NCI-H69 (cell line): ENCODE results near the gene GSTP1.
"Not testable (repeated sequence)": the region's sequence is repeated elsewhere in the genome, so short reads cannot be mapped to it uniquely, and the experiment has no call there.

Source experiments
- DNase-seq: peaks from one replicate; lab custom pipeline; 2025; lab: John Stamatoyannopoulos, UW

Gene GSTP1

DNA sequence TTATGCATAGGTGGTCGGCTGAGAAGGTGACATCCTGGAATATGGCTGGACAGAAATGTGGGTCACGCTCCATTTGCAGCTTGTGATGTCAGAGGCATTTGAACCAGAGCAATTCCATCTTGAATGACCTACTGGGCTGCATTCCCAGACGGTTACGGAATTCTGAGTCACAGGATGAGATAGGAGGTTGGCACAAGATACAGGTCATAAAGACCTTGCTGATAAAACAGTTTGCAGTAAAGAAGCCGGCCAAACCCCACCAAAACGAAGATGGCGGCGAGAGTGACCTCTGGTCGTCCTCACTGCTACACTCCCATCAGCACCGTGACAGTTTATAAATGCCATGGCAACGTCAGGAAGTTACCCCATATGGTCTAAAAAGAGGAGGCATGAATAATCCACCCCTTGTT, 19.9 kb upstream of the GSTP1 start:
- peak; percentile 8 for DNase-seq

DNA sequence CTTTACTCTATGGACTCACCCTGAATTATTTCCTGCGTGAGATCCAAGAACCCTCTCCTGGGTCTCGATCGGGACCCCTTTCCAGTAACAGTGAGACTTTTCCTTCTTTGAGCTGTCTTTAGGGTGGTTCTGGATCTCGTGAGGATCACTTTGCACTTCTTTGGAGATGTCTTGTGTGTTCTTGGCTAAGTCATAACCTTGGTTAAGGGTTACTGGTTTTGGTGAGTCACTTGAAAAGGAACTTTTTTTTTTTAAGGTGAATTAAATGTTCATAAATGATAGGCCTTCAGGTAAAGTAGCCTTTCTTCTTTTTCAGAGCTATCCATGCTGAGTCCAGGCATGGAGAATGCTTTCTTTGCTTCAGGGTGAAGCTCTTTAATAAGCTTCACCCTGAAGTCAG, 19.4 kb upstream of the GSTP1 start:
- no peak for DNase-seq

DNA sequence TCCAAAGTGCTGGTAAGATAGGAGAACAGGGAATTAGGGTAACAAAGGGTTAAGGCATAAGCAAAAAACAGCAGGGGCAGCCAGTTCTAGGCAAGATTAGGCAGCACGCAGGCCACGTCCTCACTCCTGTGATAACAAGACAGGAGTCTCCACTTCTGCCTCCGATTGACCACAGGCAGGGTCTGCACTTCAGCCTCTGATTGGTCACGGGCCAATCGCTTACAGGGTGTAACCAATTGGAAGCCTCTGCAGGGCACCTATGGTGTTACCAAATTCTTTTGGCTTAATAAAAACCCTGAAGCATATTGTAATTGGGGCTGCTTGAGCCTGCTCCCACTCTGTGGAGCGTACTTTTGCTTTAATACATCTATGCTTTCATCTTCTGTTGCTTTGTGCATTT, 12.2 kb upstream of the GSTP1 start:
- DNase-seq = peak; percentile 18

DNA sequence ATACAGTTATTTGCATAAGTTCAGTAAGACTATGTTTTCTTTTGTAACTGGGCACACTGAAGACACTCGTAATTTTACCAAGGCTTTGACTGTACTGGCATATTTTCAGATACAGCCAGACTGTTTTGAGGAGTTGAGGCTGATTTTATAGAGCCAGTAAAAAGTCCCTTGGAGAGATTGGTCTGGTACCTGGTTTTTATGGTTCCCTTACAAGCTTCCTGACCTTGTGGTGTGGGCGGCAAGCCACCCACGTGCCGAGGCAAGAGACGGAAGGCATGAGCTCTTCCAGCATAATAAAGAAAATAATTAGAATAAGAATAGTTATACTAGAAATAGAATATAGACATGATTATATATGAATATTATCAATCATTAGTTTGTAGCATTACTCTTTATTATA, 11.3 kb upstream of the GSTP1 start:
- no peak for DNase-seq

DNA sequence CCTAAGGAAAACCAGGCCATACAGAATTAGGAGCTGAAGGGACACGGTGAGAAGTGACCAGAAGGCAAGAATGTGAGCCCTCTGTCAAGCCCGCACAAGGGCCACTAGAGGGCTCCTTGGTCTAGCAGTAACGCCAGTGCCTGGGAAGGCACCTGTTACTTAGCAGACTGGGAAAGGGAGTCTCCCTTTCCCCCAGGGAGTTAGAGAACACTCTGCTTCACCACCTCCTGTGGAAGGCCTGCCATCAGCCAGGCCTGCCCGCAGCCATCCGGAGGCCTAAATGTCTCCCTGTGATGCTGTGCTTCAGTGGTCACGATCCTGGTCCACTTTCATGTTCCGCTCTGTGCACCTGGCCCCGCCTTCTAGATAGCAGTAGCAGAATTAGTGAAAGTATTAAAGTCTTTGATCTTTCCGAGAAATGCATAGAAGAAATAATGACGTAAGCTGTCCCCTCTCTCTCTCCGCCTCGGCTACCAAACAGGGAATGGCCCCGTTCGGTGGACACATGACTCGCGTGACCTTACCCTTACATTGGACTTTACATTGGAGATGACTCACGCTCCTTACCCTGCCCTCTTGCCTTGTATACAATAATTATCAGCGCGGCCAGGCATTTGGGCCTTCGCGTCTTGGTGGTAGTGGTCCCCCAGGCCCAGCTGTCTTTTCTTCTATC, 10.7 kb upstream of the GSTP1 start:
- DNase-seq = peak; percentile 88

DNA sequence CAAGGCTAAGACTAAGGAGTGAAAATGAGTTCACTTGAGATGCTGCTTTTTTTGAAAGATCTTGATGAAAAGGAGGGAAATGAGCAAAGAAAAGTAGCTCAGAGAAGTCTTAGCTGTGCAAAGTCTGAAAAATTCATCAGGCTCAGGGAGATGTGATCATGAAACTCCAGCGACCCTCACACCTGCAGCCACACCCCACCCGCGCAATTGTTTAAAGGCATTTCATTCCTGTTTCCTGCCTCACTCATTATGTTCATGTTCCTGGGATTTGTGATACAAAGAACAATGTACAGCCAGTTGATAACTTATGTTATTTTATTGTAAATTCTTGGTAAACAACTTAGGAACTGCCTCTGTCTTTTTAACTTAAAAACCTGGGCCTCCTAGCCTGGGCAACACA, 8.7 kb upstream of the GSTP1 start:
- no peak for DNase-seq

DNA sequence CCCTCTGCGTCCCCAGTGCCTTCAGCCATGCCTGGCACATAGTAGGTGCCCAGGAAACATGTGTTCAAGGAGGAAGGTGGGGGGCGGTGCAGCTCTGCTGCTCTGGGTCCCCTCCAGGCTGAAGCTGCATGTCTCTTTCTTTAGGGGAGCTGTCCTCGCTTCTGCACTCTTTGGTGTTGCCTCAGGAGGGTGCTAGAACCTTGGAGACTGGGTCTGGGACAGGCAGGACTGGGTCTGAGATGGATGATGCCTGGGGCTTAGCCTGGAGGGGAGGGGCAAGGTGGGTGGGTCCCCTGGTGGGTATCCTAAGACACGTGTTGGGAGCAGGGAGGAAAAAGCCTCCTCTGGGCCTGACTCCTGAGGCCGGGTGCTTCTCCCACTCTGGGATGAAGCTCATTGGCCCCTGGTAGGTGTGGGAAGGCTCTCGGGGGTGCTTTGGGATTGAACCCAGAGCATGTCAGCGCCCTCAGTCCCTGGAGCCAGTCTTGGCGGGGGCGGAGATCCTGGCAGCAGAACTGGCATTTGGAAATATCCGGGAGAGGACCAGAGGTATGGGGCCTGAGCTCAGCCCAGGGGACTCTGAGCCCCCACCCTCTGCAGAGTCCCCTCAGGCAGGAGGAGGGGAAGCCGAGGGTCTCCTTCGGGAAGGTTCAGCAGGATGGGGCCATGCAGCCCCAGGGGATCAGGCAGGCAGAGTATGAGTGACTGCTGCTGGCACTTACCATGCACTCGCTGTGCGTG, 6.7 kb upstream of the GSTP1 start:
- DNase-seq = peak; percentile 21

DNA sequence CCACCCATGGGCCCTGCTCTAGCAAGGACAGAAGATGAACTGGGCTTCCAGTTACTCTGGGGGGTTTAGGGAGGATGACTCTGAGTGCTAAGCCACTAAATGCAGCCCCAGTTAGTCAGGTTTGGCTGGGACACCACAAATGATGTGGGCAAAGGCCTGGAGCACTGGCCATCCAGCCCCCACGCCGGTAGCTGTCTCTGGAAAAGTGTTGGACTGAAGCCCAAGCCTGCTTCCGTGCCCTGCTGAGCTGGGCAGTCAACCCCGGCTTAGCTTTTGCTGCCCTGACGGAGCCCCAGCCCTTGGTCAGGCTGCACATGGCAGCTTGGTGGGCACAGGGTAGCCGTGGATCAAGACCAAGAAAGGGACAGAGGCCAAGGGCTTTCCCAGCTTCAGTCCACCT, 5.7 kb upstream of the GSTP1 start:
- DNase-seq = no peak

DNA sequence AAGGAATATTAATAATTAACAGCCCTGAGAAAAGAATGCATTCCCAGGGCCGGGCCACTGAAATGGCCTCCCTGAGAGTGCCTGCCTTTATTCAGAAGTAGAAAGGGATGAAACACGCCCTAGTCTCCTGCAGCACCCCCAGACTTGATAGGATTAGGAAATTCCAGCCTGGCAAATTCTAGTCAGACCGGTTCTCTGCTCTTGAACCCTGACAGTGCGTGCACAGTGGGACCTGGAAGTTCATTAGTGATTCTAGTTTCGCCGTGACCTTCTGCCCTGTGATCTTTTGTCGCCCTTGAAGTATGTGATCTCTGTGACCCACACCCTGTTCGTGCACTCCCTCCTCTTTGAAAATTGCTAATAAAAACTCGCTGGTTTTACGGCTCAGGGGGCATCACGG, 2.1 kb upstream of the GSTP1 start:
- DNase-seq = no peak

DNA sequence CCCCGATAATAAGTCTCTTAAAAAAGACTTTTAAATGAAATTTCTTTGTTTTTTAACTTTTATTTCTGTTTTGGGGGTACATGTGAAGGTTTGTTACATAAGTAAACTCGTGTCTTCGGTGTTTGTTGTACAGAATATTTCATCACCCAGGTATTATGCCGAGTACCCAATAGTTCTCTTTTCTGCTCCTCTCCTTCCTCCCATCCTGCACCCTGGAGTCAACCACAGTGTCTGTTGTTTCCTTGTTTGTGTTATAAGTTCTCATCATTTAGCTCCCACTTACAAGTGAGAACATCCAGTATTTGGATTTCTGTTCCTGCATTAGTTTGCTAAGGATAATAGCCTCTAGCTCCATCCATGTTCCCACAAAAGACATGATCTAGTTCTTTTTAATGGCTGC, 1.6 kb upstream of the GSTP1 start:
- peak; percentile 37 for DNase-seq

DNA sequence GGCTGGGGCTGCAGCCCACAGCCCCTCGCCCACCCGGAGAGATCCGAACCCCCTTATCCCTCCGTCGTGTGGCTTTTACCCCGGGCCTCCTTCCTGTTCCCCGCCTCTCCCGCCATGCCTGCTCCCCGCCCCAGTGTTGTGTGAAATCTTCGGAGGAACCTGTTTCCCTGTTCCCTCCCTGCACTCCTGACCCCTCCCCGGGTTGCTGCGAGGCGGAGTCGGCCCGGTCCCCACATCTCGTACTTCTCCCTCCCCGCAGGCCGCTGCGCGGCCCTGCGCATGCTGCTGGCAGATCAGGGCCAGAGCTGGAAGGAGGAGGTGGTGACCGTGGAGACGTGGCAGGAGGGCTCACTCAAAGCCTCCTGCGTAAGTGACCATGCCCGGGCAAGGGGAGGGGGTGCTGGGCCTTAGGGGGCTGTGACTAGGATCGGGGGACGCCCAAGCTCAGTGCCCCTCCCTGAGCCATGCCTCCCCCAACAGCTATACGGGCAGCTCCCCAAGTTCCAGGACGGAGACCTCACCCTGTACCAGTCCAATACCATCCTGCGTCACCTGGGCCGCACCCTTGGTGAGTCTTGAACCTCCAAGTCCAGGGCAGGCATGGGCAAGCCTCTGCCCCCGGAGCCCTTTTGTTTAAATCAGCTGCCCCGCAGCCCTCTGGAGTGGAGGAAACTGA, 731 bp downstream of the GSTP1 start:
- peak; percentile 75 for DNase-seq

DNA sequence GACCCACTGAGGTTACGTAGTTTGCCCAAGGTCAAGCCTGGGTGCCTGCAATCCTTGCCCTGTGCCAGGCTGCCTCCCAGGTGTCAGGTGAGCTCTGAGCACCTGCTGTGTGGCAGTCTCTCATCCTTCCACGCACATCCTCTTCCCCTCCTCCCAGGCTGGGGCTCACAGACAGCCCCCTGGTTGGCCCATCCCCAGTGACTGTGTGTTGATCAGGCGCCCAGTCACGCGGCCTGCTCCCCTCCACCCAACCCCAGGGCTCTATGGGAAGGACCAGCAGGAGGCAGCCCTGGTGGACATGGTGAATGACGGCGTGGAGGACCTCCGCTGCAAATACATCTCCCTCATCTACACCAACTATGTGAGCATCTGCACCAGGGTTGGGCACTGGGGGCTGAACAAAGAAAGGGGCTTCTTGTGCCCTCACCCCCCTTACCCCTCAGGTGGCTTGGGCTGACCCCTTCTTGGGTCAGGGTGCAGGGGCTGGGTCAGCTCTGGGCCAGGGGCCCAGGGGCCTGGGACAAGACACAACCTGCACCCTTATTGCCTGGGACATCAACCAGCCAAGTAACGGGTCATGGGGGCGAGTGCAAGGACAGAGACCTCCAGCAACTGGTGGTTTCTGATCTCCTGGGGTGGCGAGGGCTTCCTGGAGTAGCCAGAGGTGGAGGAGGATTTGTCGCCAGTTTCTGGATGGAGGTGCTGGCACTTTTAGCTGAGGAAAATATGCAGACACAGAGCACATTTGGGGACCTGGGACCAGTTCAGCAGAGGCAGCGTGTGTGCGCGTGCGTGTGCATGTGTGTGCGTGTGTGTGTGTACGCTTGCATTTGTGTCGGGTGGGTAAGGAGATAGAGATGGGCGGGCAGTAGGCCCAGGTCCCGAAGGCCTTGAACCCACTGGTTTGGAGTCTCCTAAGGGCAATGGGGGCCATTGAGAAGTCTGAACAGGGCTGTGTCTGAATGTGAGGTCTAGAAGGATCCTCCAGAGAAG, 1.6 kb downstream of the GSTP1 start:
- peak; percentile 46 for DNase-seq

DNA sequence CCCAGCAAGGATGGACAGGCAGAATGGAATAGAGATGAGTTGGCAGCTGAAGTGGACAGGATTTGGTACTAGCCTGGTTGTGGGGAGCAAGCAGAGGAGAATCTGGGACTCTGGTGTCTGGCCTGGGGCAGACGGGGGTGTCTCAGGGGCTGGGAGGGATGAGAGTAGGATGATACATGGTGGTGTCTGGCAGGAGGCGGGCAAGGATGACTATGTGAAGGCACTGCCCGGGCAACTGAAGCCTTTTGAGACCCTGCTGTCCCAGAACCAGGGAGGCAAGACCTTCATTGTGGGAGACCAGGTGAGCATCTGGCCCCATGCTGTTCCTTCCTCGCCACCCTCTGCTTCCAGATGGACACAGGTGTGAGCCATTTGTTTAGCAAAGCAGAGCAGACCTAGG, 2.3 kb downstream of the GSTP1 start:
- DNase-seq = peak; percentile 35

DNA sequence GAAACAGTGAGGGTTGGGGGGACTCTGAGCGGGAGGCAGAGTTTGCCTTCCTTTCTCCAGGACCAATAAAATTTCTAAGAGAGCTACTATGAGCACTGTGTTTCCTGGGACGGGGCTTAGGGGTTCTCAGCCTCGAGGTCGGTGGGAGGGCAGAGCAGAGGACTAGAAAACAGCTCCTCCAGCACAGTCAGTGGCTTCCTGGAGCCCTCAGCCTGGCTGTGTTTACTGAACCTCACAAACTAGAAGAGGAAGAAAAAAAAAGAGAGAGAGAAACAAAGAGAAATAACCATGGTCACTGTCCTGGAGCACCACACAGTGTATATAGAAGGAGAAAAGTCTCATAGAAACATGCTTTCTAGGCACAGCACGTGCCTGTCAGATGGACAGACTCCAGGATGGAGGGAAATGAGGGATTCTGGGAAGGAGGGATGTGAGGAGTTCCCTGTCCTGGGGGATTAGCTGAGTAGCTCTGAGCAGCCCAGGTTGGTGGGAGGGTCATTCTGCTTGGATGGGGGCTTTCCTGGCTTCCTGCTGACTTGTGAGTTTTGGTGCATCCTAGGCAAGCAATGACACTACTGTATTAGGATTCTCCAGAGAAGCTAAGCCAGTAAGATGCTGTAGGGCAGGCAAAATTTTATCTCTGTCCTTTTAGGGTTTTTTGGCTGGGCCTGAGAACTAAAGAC, 3.1 kb downstream of the GSTP1 start:
- DNase-seq = no peak

DNA sequence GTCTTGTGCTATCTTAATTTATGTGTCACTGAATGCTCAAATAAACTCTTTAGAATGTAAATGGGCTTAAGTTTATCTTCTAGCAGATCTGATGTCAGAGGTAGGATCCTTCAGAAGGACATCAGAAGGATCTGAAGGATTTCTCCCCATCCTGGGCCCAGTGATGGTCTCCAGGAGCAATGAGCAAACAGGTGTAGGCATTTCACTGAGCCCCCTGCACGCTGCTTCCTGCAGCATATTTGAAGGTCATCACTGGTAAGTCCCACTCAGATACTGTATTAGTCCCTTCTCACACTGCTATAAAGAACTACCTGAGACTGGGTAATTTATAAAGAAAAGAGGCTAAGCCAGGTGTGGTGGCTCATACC, 4.5 kb downstream of the GSTP1 start:
- DNase-seq = no peak

DNA sequence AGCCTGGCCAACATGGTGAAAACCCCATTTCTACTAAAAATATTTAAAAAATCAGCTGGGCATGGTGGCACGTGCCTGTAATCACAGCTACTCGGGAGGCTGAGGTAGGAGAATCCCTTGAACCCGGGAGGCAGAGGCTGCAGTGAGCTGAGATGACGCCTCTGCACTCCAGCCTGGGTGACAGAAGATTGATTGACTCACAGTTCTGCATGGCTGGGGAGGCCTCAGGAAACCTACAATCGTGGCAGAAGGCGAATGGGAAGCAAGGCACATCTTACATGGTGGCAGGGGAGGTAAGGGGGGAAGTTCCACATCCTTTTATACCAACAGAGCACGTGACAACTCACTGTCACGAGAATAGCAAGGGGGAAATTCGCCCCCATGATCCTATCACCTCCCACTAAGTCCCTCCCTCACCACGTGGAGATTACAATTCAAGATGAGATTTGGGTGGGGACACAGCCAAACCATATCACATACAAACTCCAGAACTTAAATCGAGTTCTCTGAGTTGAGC, 5.3 kb downstream of the GSTP1 start:
- not testable (repeated sequence) for DNase-seq

DNA sequence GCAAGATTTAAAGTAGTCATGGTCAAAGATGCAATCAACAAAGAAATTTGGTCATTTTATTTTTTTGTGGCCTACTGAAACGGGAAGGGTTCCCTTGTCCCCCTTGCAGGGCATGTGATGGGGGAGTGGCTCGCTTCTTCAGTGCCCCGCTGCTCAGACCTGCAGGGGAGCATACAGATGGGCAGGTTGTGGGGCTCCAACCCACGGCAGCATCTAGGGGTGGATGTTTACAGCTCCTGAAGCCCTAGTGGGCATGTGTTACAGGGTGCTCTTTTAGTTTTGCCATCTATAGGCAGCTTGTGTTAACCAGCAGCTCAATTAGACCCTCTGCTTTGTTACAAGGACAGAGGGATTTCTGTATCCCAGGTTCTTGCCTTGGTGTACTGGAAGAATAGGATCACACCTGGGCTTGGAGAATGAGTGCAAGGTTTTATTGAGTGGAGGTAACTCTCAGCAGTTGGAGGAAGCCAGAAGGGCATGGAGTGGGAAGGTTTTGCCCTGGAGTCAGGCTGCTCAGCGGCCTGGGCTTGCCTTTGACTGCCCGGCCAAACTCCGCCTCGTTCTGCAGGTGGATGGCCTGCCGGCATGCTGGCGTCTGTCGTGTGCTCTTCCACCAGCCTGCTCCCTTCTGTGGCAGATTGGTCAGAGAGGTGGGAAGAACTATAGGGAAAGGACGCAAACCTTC, 9.4 kb downstream of the GSTP1 start:
- DNase-seq = no peak

DNA sequence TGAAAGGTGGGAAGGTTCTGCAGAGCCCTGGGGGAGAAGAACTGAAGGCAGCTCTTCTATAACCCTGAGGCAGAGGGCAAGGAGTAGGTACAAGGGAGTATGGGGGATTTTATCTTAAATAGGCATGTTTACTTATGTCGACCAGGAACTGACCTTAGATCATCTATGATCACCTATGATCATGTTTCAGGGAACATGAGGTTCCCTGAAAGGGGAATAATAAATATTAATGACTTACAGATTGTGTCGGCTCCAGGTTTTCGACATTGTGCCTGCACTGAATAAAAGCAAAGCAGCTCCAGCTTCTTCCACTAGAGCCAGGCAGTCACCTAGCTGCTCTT, 9.9 kb downstream of the GSTP1 start:
- no peak for DNase-seq

DNA sequence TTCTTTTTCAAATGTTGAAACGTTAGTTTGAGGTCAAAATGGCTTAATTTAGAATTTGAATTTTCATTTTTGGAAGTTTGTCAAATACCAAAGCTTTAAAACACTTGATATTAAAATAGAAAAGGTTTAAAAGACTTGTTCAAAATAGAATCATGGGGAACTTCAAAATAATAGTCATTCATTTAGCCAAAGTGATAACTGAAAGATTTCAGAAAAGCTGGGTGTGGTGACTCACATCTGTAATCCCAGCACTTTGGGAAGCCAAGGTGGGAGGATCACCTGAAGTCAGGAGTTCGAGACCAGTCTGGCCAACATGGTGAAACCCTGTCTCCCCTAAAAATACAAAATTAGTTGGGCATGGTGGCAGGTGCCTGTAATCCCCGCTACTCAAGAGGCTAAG, 10.9 kb downstream of the GSTP1 start:
- no peak for DNase-seq

DNA sequence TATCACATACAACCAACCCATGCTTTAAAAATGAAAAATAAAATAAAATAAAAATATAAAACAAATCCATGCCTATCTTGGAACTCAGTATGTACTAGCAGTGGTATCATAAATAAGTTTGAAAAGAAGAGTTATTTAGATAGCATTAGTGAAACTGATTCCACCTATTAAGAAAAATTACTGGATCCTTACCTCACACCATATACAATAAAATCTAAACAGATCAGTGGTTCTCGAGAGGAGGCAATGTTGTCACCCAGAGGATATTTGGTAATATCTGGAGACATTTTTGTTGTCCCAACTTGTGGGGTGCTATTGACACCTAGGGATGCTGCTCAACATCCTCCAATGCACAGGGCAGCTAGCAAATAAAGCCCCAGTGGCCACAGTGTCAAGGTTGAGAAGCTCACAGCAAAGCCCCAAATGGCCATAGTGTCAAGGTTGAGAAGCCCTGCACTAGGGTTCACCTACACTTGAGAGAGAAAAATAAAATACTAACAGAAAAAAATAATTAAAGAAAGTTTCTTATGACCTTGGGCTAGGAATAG, 13.2 kb downstream of the GSTP1 start:
- no peak for DNase-seq

DNA sequence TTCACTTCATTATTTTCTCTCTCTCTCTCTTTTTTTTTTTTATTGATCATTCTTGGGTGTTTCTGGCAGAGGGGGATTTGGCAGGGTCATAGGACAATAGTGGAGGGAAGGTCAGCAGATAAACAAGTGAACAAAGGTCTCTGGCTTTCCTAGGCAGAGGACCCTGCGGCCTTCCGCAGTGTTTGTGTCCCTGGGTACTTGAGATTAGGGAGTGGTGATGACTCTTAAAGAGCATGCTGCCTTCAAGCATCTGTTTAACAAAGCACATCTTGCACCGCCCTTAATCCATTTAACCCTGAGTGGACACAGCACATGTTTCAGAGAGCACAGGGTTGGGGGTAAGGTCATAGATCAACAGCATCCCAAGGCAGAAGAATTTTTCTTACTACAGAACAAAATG, 13.8 kb downstream of the GSTP1 start:
- not testable (repeated sequence) for DNase-seq
